ENCODE measurements around the gene RTKN. TPM values are rescaled to one million over a fixed set of nuclear protein-coding genes. Genes with fewer than 3 reads are reported as not detected.

Gene RTKN
- total and polyA plus RNA-seq, 2 of the 13 experiments (the other 11 are each of a cell fraction or from before 2014, with no cell fraction given), result 159 to 166 TPM

DNA sequence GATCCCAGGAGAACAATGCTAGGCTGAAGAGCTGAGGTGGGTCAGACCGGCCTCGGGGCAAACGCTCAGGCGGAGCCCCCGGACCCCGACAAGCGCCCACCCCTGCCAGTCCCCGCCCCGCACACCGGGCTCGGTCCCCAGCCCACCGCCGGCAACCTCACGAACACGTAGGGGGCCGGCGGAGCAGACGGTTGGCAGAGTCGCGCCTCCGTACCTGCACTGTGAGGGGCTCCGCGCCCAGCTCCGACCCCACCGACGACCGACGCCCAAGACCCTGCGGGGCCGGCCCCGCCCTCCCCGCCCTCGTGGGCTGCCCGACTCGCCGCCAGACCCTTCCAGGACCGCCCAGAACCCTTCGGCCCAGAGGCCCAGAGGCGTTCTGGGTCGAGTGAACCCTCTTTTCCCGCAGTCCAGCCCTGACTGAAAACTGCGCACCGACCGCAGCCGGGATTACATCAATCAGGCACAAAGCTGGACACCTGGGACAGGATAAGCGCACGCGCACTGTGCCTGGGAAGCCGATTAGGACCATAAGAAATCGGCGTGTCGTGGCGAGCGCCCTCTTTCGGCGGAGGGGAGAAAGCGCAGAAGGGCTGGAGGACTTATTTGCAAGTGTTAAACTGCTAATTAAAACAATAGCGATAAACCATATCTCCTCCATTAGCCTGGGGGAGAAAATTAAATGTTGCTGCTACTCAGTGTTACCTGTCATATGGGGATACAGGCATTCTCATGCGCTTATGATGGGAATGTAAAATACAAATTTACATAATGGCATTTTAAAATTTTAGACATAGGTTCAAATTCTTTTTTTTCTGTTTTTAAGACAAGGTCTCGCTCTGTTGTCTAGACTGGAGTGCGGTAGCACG lies 49.9 kb downstream of the RTKN start (continued):
- TF ChIP-seq NONO (IDR thresholded peaks at IDR 0.05) (no peak), NONO (CRISPR knock-in tag; conservative IDR thresholded peaks at IDR 0.05) (peak; percentile 83), ZNF143 (CRISPR knock-in tag; IDR thresholded peaks at IDR 0.05) (0 out of 2 replicates have a peak, but pooled peaks have one; percentile 48), SIN3B (IDR thresholded peaks at IDR 0.05; ENCODE audit: low read length) (peak; percentile 66; the same call in 1 of the 2 replicates), XRCC5 (optimal IDR thresholded peaks at IDR 0.05; ENCODE audit: low read length) (peak; percentile 99), NR2F1 (CRISPR knock-in tag; IDR thresholded peaks at IDR 0.05) (no peak), TBP (CRISPR knock-in tag; IDR thresholded peaks at IDR 0.05) (peak; percentile 89; the same call in 1 of the 2 replicates), MEF2D (CRISPR knock-in tag; IDR thresholded peaks at IDR 0.05) (peak; percentile 19; the same call in 1 of the 2 replicates), BRCA1 (CRISPR knock-in tag; IDR thresholded peaks at IDR 0.05) (no peak), YY1 (IDR thresholded peaks at IDR 0.05; ENCODE audit: insufficient read depth, insufficient replicate concordance, low read depth, low read length) (peak; percentile 15)
- TF ChIP-seq, protein P1, sequence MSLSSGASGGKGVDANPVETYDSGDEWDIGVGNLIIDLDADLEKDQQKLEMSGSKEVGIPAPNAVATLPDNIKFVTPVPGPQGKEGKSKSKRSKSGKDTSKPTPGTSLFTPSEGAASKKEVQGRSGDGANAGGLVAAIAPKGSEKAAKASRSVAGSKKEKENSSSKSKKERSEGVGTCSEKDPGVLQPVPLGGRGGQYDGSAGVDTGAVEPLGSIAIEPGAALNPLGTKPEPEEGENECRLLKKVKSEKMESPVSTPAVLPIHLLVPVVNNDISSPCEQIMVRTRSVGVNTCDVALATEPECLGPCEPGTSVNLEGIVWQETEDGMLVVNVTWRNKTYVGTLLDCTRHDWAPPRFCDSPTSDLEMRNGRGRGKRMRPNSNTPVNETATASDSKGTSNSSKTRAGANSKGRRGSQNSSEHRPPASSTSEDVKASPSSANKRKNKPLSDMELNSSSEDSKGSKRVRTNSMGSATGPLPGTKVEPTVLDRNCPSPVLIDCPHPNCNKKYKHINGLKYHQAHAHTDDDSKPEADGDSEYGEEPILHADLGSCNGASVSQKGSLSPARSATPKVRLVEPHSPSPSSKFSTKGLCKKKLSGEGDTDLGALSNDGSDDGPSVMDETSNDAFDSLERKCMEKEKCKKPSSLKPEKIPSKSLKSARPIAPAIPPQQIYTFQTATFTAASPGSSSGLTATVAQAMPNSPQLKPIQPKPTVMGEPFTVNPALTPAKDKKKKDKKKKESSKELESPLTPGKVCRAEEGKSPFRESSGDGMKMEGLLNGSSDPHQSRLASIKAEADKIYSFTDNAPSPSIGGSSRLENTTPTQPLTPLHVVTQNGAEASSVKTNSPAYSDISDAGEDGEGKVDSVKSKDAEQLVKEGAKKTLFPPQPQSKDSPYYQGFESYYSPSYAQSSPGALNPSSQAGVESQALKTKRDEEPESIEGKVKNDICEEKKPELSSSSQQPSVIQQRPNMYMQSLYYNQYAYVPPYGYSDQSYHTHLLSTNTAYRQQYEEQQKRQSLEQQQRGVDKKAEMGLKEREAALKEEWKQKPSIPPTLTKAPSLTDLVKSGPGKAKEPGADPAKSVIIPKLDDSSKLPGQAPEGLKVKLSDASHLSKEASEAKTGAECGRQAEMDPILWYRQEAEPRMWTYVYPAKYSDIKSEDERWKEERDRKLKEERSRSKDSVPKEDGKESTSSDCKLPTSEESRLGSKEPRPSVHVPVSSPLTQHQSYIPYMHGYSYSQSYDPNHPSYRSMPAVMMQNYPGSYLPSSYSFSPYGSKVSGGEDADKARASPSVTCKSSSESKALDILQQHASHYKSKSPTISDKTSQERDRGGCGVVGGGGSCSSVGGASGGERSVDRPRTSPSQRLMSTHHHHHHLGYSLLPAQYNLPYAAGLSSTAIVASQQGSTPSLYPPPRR (CRISPR knock-in tag; IDR thresholded peaks at IDR 0.05; ENCODE audit: borderline replicate concordance), result no peak
- TF ChIP-seq, protein P2, sequence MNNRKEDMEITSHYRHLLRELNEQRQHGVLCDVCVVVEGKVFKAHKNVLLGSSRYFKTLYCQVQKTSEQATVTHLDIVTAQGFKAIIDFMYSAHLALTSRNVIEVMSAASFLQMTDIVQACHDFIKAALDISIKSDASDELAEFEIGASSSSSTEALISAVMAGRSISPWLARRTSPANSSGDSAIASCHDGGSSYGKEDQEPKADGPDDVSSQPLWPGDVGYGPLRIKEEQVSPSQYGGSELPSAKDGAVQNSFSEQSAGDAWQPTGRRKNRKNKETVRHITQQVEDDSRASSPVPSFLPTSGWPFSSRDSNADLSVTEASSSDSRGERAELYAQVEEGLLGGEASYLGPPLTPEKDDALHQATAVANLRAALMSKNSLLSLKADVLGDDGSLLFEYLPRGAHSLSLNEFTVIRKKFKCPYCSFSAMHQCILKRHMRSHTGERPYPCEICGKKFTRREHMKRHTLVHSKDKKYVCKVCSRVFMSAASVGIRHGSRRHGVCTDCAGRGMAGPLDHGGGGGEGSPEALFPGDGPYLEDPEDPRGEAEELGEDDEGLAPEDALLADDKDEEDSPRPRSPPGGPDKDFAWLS (CRISPR knock-in tag; IDR thresholded peaks at IDR 0.05; ENCODE audit: borderline replicate concordance), result no peak
- TF ChIP-seq, protein P3, sequence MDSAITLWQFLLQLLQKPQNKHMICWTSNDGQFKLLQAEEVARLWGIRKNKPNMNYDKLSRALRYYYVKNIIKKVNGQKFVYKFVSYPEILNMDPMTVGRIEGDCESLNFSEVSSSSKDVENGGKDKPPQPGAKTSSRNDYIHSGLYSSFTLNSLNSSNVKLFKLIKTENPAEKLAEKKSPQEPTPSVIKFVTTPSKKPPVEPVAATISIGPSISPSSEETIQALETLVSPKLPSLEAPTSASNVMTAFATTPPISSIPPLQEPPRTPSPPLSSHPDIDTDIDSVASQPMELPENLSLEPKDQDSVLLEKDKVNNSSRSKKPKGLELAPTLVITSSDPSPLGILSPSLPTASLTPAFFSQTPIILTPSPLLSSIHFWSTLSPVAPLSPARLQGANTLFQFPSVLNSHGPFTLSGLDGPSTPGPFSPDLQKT (CRISPR knock-in tag; IDR thresholded peaks at IDR 0.05; ENCODE audit: borderline replicate concordance), result 0 out of 2 replicates have a peak, but pooled peaks have one; percentile 11
- TF ChIP-seq, protein P4, sequence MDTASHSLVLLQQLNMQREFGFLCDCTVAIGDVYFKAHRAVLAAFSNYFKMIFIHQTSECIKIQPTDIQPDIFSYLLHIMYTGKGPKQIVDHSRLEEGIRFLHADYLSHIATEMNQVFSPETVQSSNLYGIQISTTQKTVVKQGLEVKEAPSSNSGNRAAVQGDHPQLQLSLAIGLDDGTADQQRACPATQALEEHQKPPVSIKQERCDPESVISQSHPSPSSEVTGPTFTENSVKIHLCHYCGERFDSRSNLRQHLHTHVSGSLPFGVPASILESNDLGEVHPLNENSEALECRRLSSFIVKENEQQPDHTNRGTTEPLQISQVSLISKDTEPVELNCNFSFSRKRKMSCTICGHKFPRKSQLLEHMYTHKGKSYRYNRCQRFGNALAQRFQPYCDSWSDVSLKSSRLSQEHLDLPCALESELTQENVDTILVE (CRISPR knock-in tag; IDR thresholded peaks at IDR 0.05), result no peak; the same call in none of the 2 replicates
- TF ChIP-seq, protein P5, sequence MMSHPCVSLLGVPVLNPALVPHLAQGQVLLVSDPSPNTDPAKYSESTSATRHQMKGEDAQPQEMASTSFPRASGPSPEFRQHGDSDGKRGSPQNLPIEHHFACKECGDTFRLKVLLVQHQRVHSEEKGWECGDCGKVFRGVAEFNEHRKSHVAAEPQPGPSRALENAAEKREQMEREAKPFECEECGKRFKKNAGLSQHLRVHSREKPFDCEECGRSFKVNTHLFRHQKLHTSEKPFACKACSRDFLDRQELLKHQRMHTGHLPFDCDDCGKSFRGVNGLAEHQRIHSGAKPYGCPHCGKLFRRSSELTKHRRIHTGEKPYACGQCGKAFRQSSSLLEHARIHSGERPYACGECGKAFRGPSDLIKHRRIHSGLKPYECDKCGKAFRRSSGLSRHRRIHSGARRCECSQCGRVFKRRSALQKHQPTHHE (CRISPR knock-in tag; IDR thresholded peaks at IDR 0.05; ENCODE audit: borderline replicate concordance), result peak; percentile 79
